Measurements from ENCODE around the gene FAM240B.

FAM240B gene

GRCh38 chr9:38671748-38672147 is 48.2 kb downstream of the FAM240B start:
- in situ Hi-C loops (cut with MboI; ENCODE audit: low sequenced_read_pairs): no loop called here

GRCh38 chr9:38671372-38671731 is 48.6 kb downstream of the FAM240B start:
- in situ Hi-C loops (cut with MboI; ENCODE audit: low sequenced_read_pairs): no loop called here

- in situ Hi-C loops (cut with MboI; ENCODE audit: low sequenced_read_pairs): no loop called here
These were observed 49.2 kb downstream of the FAM240B start for GRCh38 chr9:38670542-38671371.

GRCh38 chr9:38668791-38669466 is 51.0 kb downstream of the FAM240B start:
- in situ Hi-C loops (cut with MboI; ENCODE audit: low sequenced_read_pairs): no loop called here

GRCh38 chr9:38662763-38663593 is 57.0 kb downstream of the FAM240B start:
- in situ Hi-C loops (cut with MboI; ENCODE audit: low sequenced_read_pairs): no loop called here

GRCh38 chr9:38659538-38659937 is 60.4 kb downstream of the FAM240B start:
- in situ Hi-C loops (cut with MboI; ENCODE audit: low sequenced_read_pairs): no loop called here

GRCh38 chr9:38656896-38657295 is 63.0 kb downstream of the FAM240B start:
- in situ Hi-C loops (cut with MboI; ENCODE audit: low sequenced_read_pairs): no loop called here

- in situ Hi-C loops (cut with MboI; ENCODE audit: low sequenced_read_pairs): no loop called here
These were observed 67.4 kb downstream of the FAM240B start for GRCh38 chr9:38652486-38652885.

- in situ Hi-C loops (cut with MboI; ENCODE audit: low sequenced_read_pairs): no loop called here
These were observed 67.9 kb downstream of the FAM240B start for GRCh38 chr9:38652044-38652443.

- in situ Hi-C loops (cut with MboI; ENCODE audit: low sequenced_read_pairs): no loop called here
These were observed 68.4 kb downstream of the FAM240B start for GRCh38 chr9:38651400-38652042.

- in situ Hi-C loops (cut with MboI; ENCODE audit: low sequenced_read_pairs): no loop called here
These were observed 69.4 kb downstream of the FAM240B start for GRCh38 chr9:38650564-38650963.

GRCh38 chr9:38649731-38650363 is 70.1 kb downstream of the FAM240B start:
- in situ Hi-C loops (cut with MboI; ENCODE audit: low sequenced_read_pairs): no loop called here

GRCh38 chr9:38644601-38645000 is 75.3 kb downstream of the FAM240B start:
- in situ Hi-C loops (cut with MboI; ENCODE audit: low sequenced_read_pairs): no loop called here

Measured in HL-60/S4 treated with retinoic acid at 250 ng/mL for 4 days and 3 days (cell line).